ENCODE data around the gene PLA2G6. TPM values are rescaled to one million over a fixed set of nuclear protein-coding genes. Genes with fewer than 3 reads are reported as not detected.
"Not testable (repeated sequence)": the region's sequence is repeated elsewhere in the genome, so short reads cannot be mapped to it uniquely, and the experiment has no call there.

Gene PLA2G6
- total and polyA plus RNA-seq, 3 donors from 2014 or later, result 89.4 to 135 (median 122) TPM

DNA sequence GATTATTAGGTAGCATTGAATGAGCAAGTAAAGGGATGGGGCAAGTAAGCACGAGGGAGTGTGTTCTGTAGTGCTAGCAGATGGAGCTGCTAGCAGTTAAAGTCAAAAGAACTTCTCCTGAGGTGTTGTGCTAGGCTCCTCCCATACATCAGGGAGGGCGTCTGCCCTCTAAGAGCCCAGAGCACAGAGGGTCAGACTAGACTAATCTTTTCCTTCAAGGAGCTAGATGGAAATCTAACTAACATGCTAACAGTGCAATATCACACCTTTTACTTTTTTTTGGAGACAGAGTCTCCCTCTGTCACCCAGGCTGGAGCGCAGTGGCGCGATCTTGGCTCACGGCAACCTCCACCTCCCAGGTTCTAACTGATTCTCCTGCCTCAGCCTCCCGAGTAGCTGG lies 3.2 kb upstream of the PLA2G6 start:
- no peak for TF ChIP-seq POLR2A (IDR thresholded peaks at IDR 0.05)
- TF ChIP-seq CTCF (IDR thresholded peaks at IDR 0.05), result no peak
- no peak overlapping the region for H3K4me3 ChIP-seq
- H3K27me3 ChIP-seq, result no peaks in the 10 kb centered on the region
- intact Hi-C loops (cut with DNase I; ENCODE audit: low total_unique reads), result no loop called here
- no peak for DNase-seq
- H3K27ac ChIP-seq, result no peak overlapping the region
- no peaks in the 10 kb centered on the region for H3K9me3 ChIP-seq
- no peaks in the 10 kb centered on the region for H3K36me3 ChIP-seq (ENCODE audit: low read depth, missing control alignments)
- peaks cover 10% of the 10 kb centered on the region for H3K4me1 ChIP-seq
- WGBS, 2 donors, result 75 to 78% methylated on average over 7 of the region's 7 CpGs

DNA sequence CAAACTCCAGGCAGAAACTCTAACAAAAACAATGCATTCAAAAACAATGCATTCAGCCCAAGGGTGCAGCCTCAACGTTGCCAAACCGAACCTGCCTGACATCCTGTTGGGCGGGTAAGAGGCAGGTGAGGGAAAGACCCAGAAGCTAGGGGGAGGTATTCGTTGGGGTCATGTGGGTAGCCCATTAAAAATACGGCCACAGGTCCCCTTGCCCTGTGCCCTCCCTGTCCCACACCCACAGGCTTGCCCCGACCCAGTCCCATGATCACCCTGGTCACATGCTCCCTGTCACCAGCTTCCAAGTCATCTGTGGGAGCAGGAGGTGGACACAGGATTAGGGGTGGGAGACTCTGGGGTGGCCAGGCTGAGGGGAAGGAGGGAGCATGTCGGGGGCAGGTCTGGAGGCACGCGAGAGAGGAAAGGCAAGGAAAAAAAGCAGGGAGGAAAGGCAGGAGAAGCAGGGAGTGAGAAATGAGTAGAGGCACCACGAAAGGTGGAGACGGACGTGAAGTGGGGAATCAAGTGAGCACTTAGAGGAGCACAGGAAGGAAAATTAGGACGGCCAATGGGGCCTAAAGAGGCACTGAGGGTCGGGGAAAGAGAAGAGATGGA lies 683 bp downstream of the PLA2G6 start:
- DNase-seq, result peak; percentile 67
- peak overlapping the region; percentile 95 to 98 for H3K27ac ChIP-seq
- intact Hi-C loops (cut with DNase I; ENCODE audit: low total_unique reads), result no loop called here
- H3K36me3 ChIP-seq (ENCODE audit: low read depth, missing control alignments), result no peaks in the 10 kb centered on the region
- H3K9me3 ChIP-seq, result no peaks in the 10 kb centered on the region
- TF ChIP-seq POLR2A (IDR thresholded peaks at IDR 0.05) (no peak), CTCF (IDR thresholded peaks at IDR 0.05) (no peak)
- peak overlapping the region; percentile 61 to 63 for H3K4me3 ChIP-seq
- 7 to 12% methylated on average over 14 of the region's 14 CpGs for WGBS, 2 donors
- peaks cover 28% of the 10 kb centered on the region for H3K4me1 ChIP-seq
- H3K27me3 ChIP-seq, result no peaks in the 10 kb centered on the region

- H3K4me1 ChIP-seq, result peaks cover 32% of the 10 kb centered on the region
Measured at GRCh38 chr22:38178605-38178937, 3.1 kb downstream of the PLA2G6 start.

DNA sequence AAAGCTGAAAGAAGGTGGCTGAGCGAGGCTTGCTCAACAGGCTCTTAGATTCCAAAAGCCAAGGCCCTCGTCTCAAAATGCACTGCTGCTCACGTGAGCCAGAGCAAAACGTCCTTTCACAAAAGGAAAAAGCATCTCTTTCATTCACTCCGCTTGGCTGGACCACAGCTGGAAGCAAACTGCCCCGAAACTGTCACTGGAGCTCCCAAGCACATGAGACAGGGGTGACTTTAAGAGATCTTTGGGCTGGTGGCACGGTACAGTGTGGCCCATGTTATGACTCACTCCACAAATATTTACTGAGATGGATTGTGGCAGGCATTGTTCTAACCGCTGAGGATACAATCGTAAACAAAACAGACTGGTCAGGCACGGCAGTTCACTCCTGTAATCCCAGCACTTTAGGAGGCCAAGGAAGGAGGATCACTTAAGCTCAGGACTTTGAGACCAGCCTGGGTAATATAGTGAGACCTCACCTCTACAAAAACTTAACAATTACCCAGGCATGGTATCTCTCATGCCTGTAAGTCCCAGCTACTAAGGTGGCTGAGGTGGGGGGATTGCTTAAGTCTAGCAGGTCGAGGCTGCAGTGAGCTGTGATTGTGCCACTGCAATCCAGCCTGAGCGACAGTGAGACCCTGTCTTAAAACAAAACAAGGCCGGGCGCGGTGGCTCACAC lies 3.6 kb downstream of the PLA2G6 start:
- Histone ChIP-seq H3K4me3 (no peak overlapping the region), H3K4me1 (peaks cover 32% of the 10 kb centered on the region), H3K9me3 (no peaks in the 10 kb centered on the region), H3K27ac (peak overlapping the region; percentile 95 to 98), H3K36me3 (ENCODE audit: low read depth, missing control alignments) (no peaks in the 10 kb centered on the region), H3K27me3 (no peaks in the 10 kb centered on the region)
- intact Hi-C loops (cut with DNase I; ENCODE audit: low total_unique reads), result no loop called here
- peak; percentile 71 for DNase-seq
- 32 to 49% methylated on average over 7 to 15 of the region's 15 CpGs for WGBS, 2 donors
- no peak for TF ChIP-seq POLR2A (IDR thresholded peaks at IDR 0.05)

More at GRCh38 chr22:38178605-38178937, 3.1 kb downstream of the PLA2G6 start:
- DNase-seq; intact Hi-C loops (cut with DNase I; ENCODE audit: low total_unique reads); H3K36me3 ChIP-seq (ENCODE audit: low read depth, missing control alignments); H3K9me3 ChIP-seq; H3K27me3 ChIP-seq; H3K4me3 ChIP-seq: not testable (repeated sequence)
- peak overlapping the region; percentile 95 to 98 for H3K27ac ChIP-seq
- WGBS, 2 donors, result 91 to 96% methylated on average over 4 to 7 of the region's 7 CpGs

GRCh38 chr22:38177571-38177925 lies 4.1 kb downstream of the PLA2G6 start:
- DNase-seq; H3K36me3 ChIP-seq (ENCODE audit: low read depth, missing control alignments); H3K9me3 ChIP-seq; H3K4me3 ChIP-seq; intact Hi-C loops (cut with DNase I; ENCODE audit: low total_unique reads); H3K27me3 ChIP-seq: not testable (repeated sequence)
- 79 to 84% methylated on average over 8 to 9 of the region's 9 CpGs for WGBS, 2 donors
- Histone ChIP-seq H3K4me1 (peaks cover 32% of the 10 kb centered on the region), H3K27ac (peak overlapping the region; percentile 95 to 98)

- intact Hi-C loops (cut with DNase I; ENCODE audit: low total_unique reads), result no loop called here
- peak overlapping the region; percentile 95 to 98 for H3K27ac ChIP-seq
- no peak for TF ChIP-seq CTCF (IDR thresholded peaks at IDR 0.05)
- TF ChIP-seq POLR2A (IDR thresholded peaks at IDR 0.05), result no peak
- no peak overlapping the region for H3K4me3 ChIP-seq
- no peak for DNase-seq
- no peaks in the 10 kb centered on the region for H3K9me3 ChIP-seq
- H3K4me1 ChIP-seq, result peaks cover 32% of the 10 kb centered on the region
- no peaks in the 10 kb centered on the region for H3K27me3 ChIP-seq
- H3K36me3 ChIP-seq (ENCODE audit: low read depth, missing control alignments), result no peaks in the 10 kb centered on the region
- 91 to 95% methylated on average over 4 of the region's 4 CpGs for WGBS, 2 donors
Measured at GRCh38 chr22:38177044-38177443, 4.6 kb downstream of the PLA2G6 start.
